ENCODE data around the gene FTCD.
"Not testable (repeated sequence)": the region's sequence is repeated elsewhere in the genome, so short reads cannot be mapped to it uniquely, and the experiment has no call there.

The FTCD gene

GRCh38 chr21:46188226-46189212, 33.1 kb upstream of the FTCD start:
- peak; percentile 86 for DNase-seq

- DNase-seq = no peak
These were observed 32.4 kb upstream of the FTCD start for GRCh38 chr21:46187814-46188213.

- DNase-seq = no peak
These were observed 31.9 kb upstream of the FTCD start for GRCh38 chr21:46187261-46187660.

- no peak for DNase-seq
These were observed 30.3 kb upstream of the FTCD start for GRCh38 chr21:46185716-46186115.

- peak; percentile 73 for DNase-seq
These were observed 29.5 kb upstream of the FTCD start for GRCh38 chr21:46184625-46185555.

- DNase-seq = peak; percentile 68
These were observed 28.7 kb upstream of the FTCD start, which contains the start of gene SPATC1L for GRCh38 chr21:46183910-46184624. SPATC1L (minus strand) TSS chr21:46184459; CDS start chr21:46182816, 1,643 bp downstream.

GRCh38 chr21:46183337-46183909, 28.0 kb upstream of the FTCD start:
- DNase-seq = not testable (repeated sequence)

- DNase-seq = no peak
These were observed 27.4 kb upstream of the FTCD start for GRCh38 chr21:46182548-46183336.

- DNase-seq = no peak
These were observed 26.7 kb upstream of the FTCD start for GRCh38 chr21:46181953-46182547.

GRCh38 chr21:46181436-46181835, 26.1 kb upstream of the FTCD start:
- no peak for DNase-seq

- no peak for DNase-seq
These were observed 25.5 kb upstream of the FTCD start for GRCh38 chr21:46180778-46181391.

- DNase-seq = no peak
These were observed 24.8 kb upstream of the FTCD start for GRCh38 chr21:46180079-46180722.

- no peak for DNase-seq
These were observed 24.3 kb upstream of the FTCD start for GRCh38 chr21:46179708-46180078.

- DNase-seq = no peak
These were observed 23.6 kb upstream of the FTCD start for GRCh38 chr21:46178961-46179360.

GRCh38 chr21:46176443-46177129, 21.2 kb upstream of the FTCD start:
- DNase-seq = not testable (repeated sequence)

GRCh38 chr21:46173573-46173972, 18.2 kb upstream of the FTCD start:
- DNase-seq = no peak

GRCh38 chr21:46172863-46173528, 17.6 kb upstream of the FTCD start:
- DNase-seq = no peak

Measured in fibroblast of skin of back (primary cell).